Lower leg skin (tissue), 4 donors: ENCODE data around the gene KRT3. TPM values are rescaled to one million over a fixed set of nuclear protein-coding genes. Genes with fewer than 3 reads are reported as not detected.

Source experiments
- DNase-seq, 2 donors: peaks; one replicate each; pipeline ENCODE4 v3.0.0-alpha.2; 2019; ENCODE audit warnings: low spot score in 2 of 2
- H3K4me3 ChIP-seq: fragments of 200-600 bp; sonication (generic); 2 replicates; pipeline ENCODE4 v1.5.1; 2017; ENCODE audit warnings: mild to moderate bottlenecking, low read depth; ENCODE audit not compliant: poor library complexity, severe bottlenecking
- POLR2A ChIP-seq, 2 donors: fragments of 450-650 bp; IDR thresholded peaks; one replicate each; pipeline ENCODE4 v1.6.1; 2016 to 2017; ENCODE audit warnings: antibody characterized with exemption in 2 of 2, mild to moderate bottlenecking in 1 of 2, moderate library complexity in 1 of 2
- WGBS, 2 donors: methylation state at CpG; one replicate each; pipeline ENCODE4 v1.1.5; 2018; 5-methylcytosine and 5-hydroxymethylcytosine counted together
- intact Hi-C: fragments of 100-400 bp; cut with DNase I; formaldehyde crosslinking; loops from one replicate; pipeline ENCODE4 v1.15.0; 2023; ENCODE audit warnings: low total_unique reads
- total RNA-seq, 4 donors: library from RNA; depleted of rRNA; stranded (reverse); fragments of >200 nt; gene quantifications; one replicate each; pipeline ENCODE4 v1.1.0, GENCODE V29; 2016
- TF ChIP-seq, protein P1 (sequence below), 3 donors: fragments of 450-650 bp; IDR thresholded peaks; one replicate each; pipeline ENCODE4 v1.5.1; 2016; ENCODE audit warnings: antibody characterized with exemption in 3 of 3, mild to moderate bottlenecking in 3 of 3, moderate library complexity in 2 of 3

Gene KRT3
- total RNA-seq, 4 donors from 2014 or later: not detected

DNA sequence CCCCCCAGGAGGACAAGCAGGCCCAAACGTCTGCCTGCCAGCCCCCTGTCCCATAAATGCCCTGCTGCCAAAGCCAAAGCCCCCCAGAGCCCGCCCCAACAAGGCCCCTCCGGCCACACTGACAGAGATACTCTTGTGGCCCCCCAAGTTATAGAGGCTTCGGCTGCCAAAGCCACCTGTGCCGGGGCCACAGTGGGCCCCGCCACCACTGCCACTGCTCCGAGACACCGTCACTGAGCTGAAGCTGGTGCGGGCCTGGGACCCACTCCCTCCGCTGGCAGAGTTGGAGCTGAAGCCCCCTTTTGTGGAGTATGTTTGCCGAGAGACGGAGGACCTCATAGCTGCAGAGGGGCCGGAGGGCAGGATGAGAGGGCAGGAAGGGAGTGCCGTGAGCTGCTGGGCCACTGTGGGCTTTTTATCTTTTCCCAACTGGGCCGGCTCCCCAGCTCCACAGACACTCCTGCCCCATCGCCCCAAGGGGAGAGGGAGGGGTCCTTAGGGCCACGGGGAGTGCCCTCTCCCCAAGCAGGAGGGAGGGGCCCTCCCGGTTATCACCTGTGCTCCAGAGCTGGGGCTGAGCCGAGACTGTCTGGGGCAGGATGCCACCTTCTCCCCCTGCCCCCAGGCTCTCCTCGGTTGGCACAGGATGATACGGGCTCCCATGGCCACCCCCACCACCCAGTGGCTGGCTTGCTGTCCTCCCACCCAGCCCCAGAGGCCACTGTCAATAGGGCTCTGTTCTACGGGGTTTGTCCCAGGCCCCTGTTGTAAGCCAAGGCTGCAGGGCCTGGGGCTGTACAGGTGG lies 38.2 kb upstream of the KRT3 start, which contains the start of gene KRT79:
Gene KRT79, minus strand, starts transcription at position 390 of the 805 bp plus-strand sequence. Its CDS starts 51 bp downstream, at position 339.
- WGBS, 2 donors: 69 to 75% methylated on average over 15 to 20 of the region's 22 CpGs
- H3K4me3 ChIP-seq: no peak within 1 kb of the TSS
- no peak for TF ChIP-seq POLR2A (IDR thresholded peaks at IDR 0.05)
- TF ChIP-seq, protein P1, sequence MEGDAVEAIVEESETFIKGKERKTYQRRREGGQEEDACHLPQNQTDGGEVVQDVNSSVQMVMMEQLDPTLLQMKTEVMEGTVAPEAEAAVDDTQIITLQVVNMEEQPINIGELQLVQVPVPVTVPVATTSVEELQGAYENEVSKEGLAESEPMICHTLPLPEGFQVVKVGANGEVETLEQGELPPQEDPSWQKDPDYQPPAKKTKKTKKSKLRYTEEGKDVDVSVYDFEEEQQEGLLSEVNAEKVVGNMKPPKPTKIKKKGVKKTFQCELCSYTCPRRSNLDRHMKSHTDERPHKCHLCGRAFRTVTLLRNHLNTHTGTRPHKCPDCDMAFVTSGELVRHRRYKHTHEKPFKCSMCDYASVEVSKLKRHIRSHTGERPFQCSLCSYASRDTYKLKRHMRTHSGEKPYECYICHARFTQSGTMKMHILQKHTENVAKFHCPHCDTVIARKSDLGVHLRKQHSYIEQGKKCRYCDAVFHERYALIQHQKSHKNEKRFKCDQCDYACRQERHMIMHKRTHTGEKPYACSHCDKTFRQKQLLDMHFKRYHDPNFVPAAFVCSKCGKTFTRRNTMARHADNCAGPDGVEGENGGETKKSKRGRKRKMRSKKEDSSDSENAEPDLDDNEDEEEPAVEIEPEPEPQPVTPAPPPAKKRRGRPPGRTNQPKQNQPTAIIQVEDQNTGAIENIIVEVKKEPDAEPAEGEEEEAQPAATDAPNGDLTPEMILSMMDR (IDR thresholded peaks at IDR 0.05): no peak
- intact Hi-C loops: no loop called here
- peak in 1 of 2 donors; percentile 72 for DNase-seq

GRCh38 chr12:52832985-52833905 lies 37.3 kb upstream of the KRT3 start:
- intact Hi-C loops: no loop called here
- peak in 1 of 2 donors; percentile 72 for DNase-seq
- WGBS, 2 donors: 89 to 93% methylated on average over 19 to 20 of the region's 20 CpGs
- no peak overlapping the region for H3K4me3 ChIP-seq
- no peak for TF ChIP-seq POLR2A (IDR thresholded peaks at IDR 0.05)
- TF ChIP-seq, protein P1 (IDR thresholded peaks at IDR 0.05): no peak

DNA sequence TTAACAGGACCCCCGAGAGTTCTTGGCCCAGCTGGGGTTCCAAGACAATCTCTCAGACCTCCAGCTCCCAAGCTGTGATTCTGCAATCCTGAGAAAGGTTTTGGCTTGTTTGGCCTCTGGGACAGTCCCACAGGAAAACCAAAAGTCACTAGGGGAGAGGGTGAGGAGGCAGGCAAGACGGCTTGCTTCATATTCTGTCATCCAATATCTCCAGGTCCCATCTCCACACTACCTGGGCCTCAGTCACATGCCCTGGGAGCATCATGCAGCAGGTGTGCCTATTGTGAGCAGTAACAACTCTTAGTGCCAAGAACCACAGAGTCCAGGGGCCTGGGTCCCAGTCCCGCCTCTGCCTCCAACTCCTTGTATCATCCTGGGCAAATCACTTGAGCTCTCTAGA lies 36.5 kb upstream of the KRT3 start:
- no peak overlapping the region for H3K4me3 ChIP-seq
- TF ChIP-seq, protein P1 (IDR thresholded peaks at IDR 0.05): no peak
- no peak for TF ChIP-seq POLR2A (IDR thresholded peaks at IDR 0.05)
- DNase-seq: peak in 1 of 2 donors; percentile 67
- intact Hi-C loops: no loop called here
- 75 to 79% methylated on average over 3 of the region's 3 CpGs for WGBS, 2 donors

DNA sequence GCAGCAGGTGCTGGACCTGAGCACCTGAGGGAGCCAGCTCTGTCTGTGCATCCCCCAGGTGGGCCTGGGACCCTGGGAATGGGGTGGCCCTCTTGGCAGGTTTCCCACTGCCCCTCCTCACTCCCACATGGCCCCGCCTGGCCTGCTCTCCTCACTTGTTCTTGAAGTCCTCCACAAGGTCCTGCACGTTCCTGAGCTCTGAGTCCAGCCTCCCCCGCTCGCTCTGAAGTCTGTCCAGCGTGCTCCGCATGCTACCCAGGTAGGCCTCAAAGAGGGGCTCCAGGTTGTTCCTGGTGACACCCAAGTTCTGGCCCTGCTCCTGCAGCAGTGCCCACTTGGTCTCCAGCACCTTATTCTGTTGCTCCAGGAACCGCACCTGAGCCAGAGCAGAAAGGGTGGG lies 35.3 kb upstream of the KRT3 start:
- intact Hi-C loops: no loop called here
- no peak overlapping the region for H3K4me3 ChIP-seq
- TF ChIP-seq, protein P1 (IDR thresholded peaks at IDR 0.05): no peak
- no peak for TF ChIP-seq POLR2A (IDR thresholded peaks at IDR 0.05)
- 93 to 94% methylated on average over 7 of the region's 7 CpGs for WGBS, 2 donors
- peak in 1 of 2 donors; percentile 79 for DNase-seq

- intact Hi-C loops: no loop called here
- 82 to 87% methylated on average over 8 of the region's 8 CpGs for WGBS, 2 donors
- no peak for DNase-seq
- no peak for TF ChIP-seq POLR2A (IDR thresholded peaks at IDR 0.05)
- TF ChIP-seq, protein P1 (IDR thresholded peaks at IDR 0.05): no peak
- no peak overlapping the region for H3K4me3 ChIP-seq
These were observed 34.3 kb upstream of the KRT3 start for GRCh38 chr12:52829986-52830770.
